Neutrophil (primary cell): ENCODE results near the gene MTF1.

Experiments used
- H3K27ac ChIP-seq: fragments of 200-600 bp; sonication (generic); 2 replicates; pipeline ENCODE4 v1.5.1; 2016; ENCODE audit warnings: mild to moderate bottlenecking, moderate library complexity
- H3K27me3 ChIP-seq: fragments of 200-600 bp; sonication (generic); 2 replicates; pipeline ENCODE4 v1.6.0; 2016; ENCODE audit warnings: mild to moderate bottlenecking
- H3K36me3 ChIP-seq: fragments of 200-600 bp; sonication (generic); 2 replicates; pipeline ENCODE4 v1.5.1; 2017
- H3K4me1 ChIP-seq, 2 experiments: fragments of 200-600 bp in 1 of 2; sonication (generic) in 1 of 2; 1 replicate in 1 of 2; 2 replicates in 1 of 2; pipeline versions ENCODE4 v1.5.1 to v1.6.1; 2013 to 2016; ENCODE audit warnings: low read depth in 1 of 2, low read length in 1 of 2, mild to moderate bottlenecking in 1 of 2, moderate library complexity in 1 of 2; ENCODE audit not compliant: control insufficient read depth in 1 of 2, insufficient read depth in 1 of 2
- H3K4me3 ChIP-seq, 2 experiments: fragments of 200-600 bp in 1 of 2; sonication (generic) in 1 of 2; 1 replicate in 1 of 2; 2 replicates in 1 of 2; pipeline ENCODE4 v1.5.1; 2013 to 2016; ENCODE audit warnings: low read depth in 1 of 2, low read length in 1 of 2, mild to moderate bottlenecking in 1 of 2, moderate library complexity in 1 of 2
- H3K9me3 ChIP-seq: fragments of 200-600 bp; sonication (generic); 2 replicates; pipeline ENCODE4 v1.5.1; 2016
- TF ChIP-seq, protein P1 (sequence below): fragments of 200-600 bp; sonication (generic); IDR thresholded peaks from 2 replicates; pipeline ENCODE4 v1.5.1; 2016; ENCODE audit warnings: antibody characterized with exemption

MTF1 gene

DNA sequence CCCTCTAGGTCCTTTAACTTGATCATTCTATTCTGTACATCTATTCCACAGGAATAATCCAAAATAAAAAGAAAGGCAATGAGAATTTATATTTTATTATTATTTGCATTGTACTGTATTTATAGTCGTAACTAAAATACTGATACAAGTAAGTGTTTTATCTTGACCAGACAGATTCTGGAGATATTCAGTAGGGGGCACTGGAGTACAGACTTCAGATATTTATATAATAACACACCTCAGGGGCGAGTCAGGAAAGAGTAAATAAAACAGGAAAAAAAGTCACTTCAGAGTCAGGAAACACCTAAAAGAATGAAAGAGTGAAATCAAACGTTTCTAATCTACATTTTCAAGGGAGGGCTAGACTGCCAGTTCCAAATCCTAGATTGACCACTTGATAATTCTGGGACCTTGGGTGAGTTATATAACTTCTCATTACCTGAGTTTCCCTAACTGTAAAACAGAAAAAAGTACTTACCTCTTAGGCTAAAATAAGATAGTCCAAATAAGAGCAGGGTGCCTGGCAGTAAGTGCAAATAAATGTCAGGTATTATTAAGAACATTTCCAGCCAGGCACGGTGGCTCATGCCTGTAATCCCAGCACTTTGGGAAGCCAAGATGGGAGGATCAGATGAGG is 31.1 kb upstream of the MTF1 start:
- peaks cover 49% of the 10 kb centered on the region for H3K36me3 ChIP-seq
- H3K27me3 ChIP-seq: no peaks in the 10 kb centered on the region
- no peak overlapping the region for H3K4me3 ChIP-seq
- H3K4me1 ChIP-seq: no peaks in the 10 kb centered on the region
- H3K27ac ChIP-seq: no peak overlapping the region
- no peaks in the 10 kb centered on the region for H3K9me3 ChIP-seq
- TF ChIP-seq, protein P1, sequence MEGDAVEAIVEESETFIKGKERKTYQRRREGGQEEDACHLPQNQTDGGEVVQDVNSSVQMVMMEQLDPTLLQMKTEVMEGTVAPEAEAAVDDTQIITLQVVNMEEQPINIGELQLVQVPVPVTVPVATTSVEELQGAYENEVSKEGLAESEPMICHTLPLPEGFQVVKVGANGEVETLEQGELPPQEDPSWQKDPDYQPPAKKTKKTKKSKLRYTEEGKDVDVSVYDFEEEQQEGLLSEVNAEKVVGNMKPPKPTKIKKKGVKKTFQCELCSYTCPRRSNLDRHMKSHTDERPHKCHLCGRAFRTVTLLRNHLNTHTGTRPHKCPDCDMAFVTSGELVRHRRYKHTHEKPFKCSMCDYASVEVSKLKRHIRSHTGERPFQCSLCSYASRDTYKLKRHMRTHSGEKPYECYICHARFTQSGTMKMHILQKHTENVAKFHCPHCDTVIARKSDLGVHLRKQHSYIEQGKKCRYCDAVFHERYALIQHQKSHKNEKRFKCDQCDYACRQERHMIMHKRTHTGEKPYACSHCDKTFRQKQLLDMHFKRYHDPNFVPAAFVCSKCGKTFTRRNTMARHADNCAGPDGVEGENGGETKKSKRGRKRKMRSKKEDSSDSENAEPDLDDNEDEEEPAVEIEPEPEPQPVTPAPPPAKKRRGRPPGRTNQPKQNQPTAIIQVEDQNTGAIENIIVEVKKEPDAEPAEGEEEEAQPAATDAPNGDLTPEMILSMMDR: no peak

DNA sequence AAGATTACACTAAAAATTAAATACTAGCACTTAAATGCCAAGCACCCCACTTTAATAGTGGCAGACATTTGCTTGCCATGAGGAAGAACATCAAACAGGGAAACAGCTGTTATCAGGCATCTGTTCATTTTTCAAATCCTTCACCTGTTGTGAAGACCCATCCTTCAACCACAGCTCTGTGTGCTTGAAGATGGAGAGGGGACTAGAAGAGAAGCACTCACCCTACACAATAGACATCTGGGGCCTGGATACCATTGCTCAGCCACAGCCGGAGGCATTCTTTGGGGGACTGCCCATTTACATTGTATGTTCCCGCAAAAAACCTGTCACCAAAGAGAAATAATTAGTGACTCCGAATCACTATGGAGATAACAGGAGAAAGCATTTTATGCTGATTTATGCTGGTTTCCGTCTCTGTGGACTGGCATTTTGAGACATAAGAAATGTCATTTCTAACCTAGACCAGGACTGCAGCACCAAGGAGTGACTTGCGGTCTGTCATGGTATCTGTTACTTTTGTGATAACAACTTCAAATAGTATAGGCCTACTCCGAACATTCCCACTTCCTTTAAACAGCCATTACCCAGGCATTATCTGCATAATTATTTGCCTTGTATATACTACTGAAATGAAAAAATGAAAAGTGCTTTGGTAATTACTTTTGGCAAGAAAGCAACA is 28.8 kb upstream of the MTF1 start:
- H3K9me3 ChIP-seq: no peaks in the 10 kb centered on the region
- no peak overlapping the region for H3K4me3 ChIP-seq
- TF ChIP-seq, protein P1: no peak
- H3K27ac ChIP-seq: no peak overlapping the region
- peaks cover 62% of the 10 kb centered on the region for H3K36me3 ChIP-seq
- H3K4me1 ChIP-seq: no peaks in the 10 kb centered on the region
- H3K27me3 ChIP-seq: no peaks in the 10 kb centered on the region

DNA sequence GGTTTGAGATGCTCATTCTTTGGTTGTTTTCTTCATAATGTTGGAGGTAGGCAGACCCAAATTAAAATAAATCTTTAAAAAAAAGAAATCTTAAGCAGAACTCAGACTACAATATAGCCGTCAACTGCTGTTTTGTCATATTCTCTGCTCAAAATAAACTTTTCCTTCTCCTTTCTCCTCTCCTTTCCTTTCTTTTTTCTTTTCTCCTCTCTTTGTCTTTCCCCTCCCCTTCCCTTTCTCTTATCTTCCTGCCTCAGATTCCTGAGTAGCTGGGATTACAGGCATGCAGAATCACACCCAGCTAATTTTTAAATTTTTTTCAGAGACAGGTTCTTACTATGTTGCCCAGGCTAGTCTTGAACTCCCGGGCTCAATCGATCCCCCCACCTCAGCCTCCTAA is 24.8 kb upstream of the MTF1 start:
- H3K9me3 ChIP-seq: no peaks in the 10 kb centered on the region
- TF ChIP-seq, protein P1: no peak
- no peak overlapping the region for H3K27ac ChIP-seq
- peaks cover 89% of the 10 kb centered on the region for H3K36me3 ChIP-seq
- H3K4me3 ChIP-seq: no peak overlapping the region
- no peaks in the 10 kb centered on the region for H3K4me1 ChIP-seq
- no peaks in the 10 kb centered on the region for H3K27me3 ChIP-seq

DNA sequence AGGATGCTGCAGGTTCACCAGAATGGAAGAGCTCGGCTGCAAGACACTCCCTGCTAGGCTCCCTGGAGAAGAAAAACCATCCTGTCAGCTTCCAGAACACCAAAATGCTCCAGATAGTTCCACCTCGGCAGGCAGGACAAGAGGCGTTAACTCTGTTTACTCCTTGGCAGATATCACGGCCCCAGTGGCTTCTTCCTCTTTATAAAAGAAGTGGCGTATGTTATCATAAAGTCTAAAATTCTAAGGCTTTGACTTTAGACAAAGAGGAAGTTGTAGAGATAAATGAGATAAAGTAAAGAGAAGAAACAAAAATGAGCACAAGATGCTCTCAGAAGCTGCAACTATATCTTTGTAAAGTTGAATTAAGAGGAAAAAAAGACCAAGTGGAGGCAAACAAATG is 24.3 kb upstream of the MTF1 start:
- peaks cover 89% of the 10 kb centered on the region for H3K36me3 ChIP-seq
- no peak overlapping the region for H3K27ac ChIP-seq
- no peak overlapping the region for H3K4me3 ChIP-seq
- no peaks in the 10 kb centered on the region for H3K4me1 ChIP-seq
- no peaks in the 10 kb centered on the region for H3K9me3 ChIP-seq
- no peaks in the 10 kb centered on the region for H3K27me3 ChIP-seq
- TF ChIP-seq, protein P1: no peak

DNA sequence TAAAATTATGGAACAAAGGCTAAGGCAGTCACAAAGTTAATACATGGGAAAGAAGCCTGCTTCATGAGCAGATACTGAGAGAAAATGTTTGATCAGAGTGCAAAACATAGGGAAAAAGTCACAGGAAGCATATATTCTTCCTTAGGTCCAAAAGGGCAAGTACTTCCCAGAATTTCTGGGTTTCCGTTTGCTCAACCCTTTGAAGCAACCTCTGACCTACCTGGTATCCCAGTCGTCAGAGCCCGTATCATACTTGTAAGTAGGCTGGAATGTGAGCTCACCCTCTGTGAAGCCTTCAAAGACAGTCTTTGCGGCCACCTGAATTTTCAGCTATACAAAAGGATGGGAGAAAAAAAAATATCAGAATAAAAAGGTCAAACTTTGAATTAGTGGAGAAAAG is 20.5 kb upstream of the MTF1 start:
- Histone ChIP-seq H3K9me3 (no peaks in the 10 kb centered on the region), H3K4me1 (no peaks in the 10 kb centered on the region), H3K27me3 (no peaks in the 10 kb centered on the region), H3K27ac (no peak overlapping the region), H3K36me3 (peaks cover 87% of the 10 kb centered on the region), H3K4me3 (no peak overlapping the region)
- TF ChIP-seq, protein P1: no peak
